ENCODE results near the gene POLR3E.
"Not testable (repeated sequence)": the region's sequence is repeated elsewhere in the genome, so short reads cannot be mapped to it uniquely, and the experiment has no call there.

POLR3E gene

GRCh38 chr16:22335668-22336246 is 38.5 kb downstream of the POLR3E start:
- no peak for DNase-seq (ENCODE audit: low spot score)

- no peak for DNase-seq (ENCODE audit: low spot score)
These were observed 39.4 kb downstream of the POLR3E start for GRCh38 chr16:22336581-22336980.

GRCh38 chr16:22337045-22337444 is 39.8 kb downstream of the POLR3E start:
- no peak for DNase-seq (ENCODE audit: low spot score)

- DNase-seq (ENCODE audit: low spot score) = no peak
These were observed 40.8 kb downstream of the POLR3E start for GRCh38 chr16:22337849-22338635.

- DNase-seq (ENCODE audit: low spot score) = no peak
These were observed 43.7 kb downstream of the POLR3E start for GRCh38 chr16:22340945-22341344.

- DNase-seq (ENCODE audit: low spot score) = no peak
These were observed 44.9 kb downstream of the POLR3E start for GRCh38 chr16:22342082-22342481.

GRCh38 chr16:22346483-22346882 is 49.3 kb downstream of the POLR3E start:
- no peak for DNase-seq (ENCODE audit: low spot score)

- DNase-seq (ENCODE audit: low spot score) = no peak
These were observed 50.1 kb downstream of the POLR3E start for GRCh38 chr16:22347100-22347820.

GRCh38 chr16:22348291-22348690 is 51.1 kb downstream of the POLR3E start:
- no peak for DNase-seq (ENCODE audit: low spot score)

- not testable (repeated sequence) for DNase-seq (ENCODE audit: low spot score)
These were observed 53.8 kb downstream of the POLR3E start for GRCh38 chr16:22351017-22351416.

- no peak for DNase-seq (ENCODE audit: low spot score)
These were observed 54.9 kb downstream of the POLR3E start for GRCh38 chr16:22352140-22352539.

- no peak for DNase-seq (ENCODE audit: low spot score)
These were observed 55.5 kb downstream of the POLR3E start for GRCh38 chr16:22352723-22353122.

GRCh38 chr16:22353191-22353919 is 56.1 kb downstream of the POLR3E start:
- DNase-seq (ENCODE audit: low spot score) = peak; percentile 35

- no peak for DNase-seq (ENCODE audit: low spot score)
These were observed 56.8 kb downstream of the POLR3E start for GRCh38 chr16:22353933-22354541.

- DNase-seq (ENCODE audit: low spot score) = no peak
These were observed 58.3 kb downstream of the POLR3E start for GRCh38 chr16:22355487-22355908.

GRCh38 chr16:22356930-22357634 is 59.9 kb downstream of the POLR3E start:
- peak; percentile 77 for DNase-seq (ENCODE audit: low spot score)

GRCh38 chr16:22357635-22357971 is 60.4 kb downstream of the POLR3E start:
- no peak for DNase-seq (ENCODE audit: low spot score)

- DNase-seq (ENCODE audit: low spot score) = no peak
These were observed 60.8 kb downstream of the POLR3E start for GRCh38 chr16:22358000-22358399.

GRCh38 chr16:22359679-22360078 is 62.5 kb downstream of the POLR3E start:
- DNase-seq (ENCODE audit: low spot score) = no peak

GRCh38 chr16:22360963-22361659 is 63.9 kb downstream of the POLR3E start:
- DNase-seq (ENCODE audit: low spot score) = no peak

- no peak for DNase-seq (ENCODE audit: low spot score)
These were observed 67.0 kb downstream of the POLR3E start for GRCh38 chr16:22364241-22364640.

Data from COLO829 (cell line).